Gastroesophageal sphincter (tissue), 3 donors: Measurements from ENCODE around the gene NFIL3.

Source experiments
- POLR2A ChIP-seq, 2 donors: fragments of 450-650 bp; IDR thresholded peaks; one replicate each; pipeline ENCODE4 v1.6.1; 2017; ENCODE audit warnings: antibody characterized with exemption in 2 of 2, mild to moderate bottlenecking in 2 of 2, moderate library complexity in 1 of 2
- TF ChIP-seq, protein P1 (sequence below), 4 experiments: fragments of 200-600 bp in 2 of 4; fragments of 450-650 bp in 2 of 4; sonication (generic) in 1 of 4; IDR thresholded peaks; one replicate each; pipeline ENCODE4 v1.5.1; 2017 to 2019; ENCODE audit warnings: antibody characterized with exemption in 4 of 4, mild to moderate bottlenecking in 2 of 4, moderate library complexity in 2 of 4

DNA sequence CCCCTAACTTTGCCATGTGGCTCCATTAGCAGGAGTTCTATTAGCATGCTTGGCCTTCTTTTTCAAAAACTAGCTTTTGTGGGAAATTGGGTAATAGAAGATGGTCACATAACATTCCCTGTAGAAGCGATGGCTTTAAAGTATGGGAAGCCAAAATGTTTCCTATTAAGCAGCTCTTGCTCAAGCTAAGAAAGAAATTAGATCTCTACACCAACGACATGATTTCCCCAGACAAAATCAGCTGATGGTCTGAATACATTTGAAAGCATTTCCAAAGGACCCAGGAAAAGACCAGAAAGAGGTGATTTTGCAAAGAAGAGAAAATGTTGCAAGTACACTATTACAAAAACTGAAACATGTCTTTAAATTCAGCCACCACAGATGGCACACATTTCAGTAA, 4.8 kb upstream of the NFIL3 start:
- TF ChIP-seq, protein P1, sequence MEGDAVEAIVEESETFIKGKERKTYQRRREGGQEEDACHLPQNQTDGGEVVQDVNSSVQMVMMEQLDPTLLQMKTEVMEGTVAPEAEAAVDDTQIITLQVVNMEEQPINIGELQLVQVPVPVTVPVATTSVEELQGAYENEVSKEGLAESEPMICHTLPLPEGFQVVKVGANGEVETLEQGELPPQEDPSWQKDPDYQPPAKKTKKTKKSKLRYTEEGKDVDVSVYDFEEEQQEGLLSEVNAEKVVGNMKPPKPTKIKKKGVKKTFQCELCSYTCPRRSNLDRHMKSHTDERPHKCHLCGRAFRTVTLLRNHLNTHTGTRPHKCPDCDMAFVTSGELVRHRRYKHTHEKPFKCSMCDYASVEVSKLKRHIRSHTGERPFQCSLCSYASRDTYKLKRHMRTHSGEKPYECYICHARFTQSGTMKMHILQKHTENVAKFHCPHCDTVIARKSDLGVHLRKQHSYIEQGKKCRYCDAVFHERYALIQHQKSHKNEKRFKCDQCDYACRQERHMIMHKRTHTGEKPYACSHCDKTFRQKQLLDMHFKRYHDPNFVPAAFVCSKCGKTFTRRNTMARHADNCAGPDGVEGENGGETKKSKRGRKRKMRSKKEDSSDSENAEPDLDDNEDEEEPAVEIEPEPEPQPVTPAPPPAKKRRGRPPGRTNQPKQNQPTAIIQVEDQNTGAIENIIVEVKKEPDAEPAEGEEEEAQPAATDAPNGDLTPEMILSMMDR (IDR thresholded peaks at IDR 0.05), result no peak
- TF ChIP-seq POLR2A (IDR thresholded peaks at IDR 0.05), result no peak
